Activated naive CD4-positive, alpha-beta T cell treated with anti-CD3 and anti-CD28 coated beads for 36 hours (primary cell): ENCODE measurements around the gene PYCR2. TPM values are rescaled to one million over a fixed set of nuclear protein-coding genes. Genes with fewer than 3 reads are reported as not detected.
A peak's percentile ranks its signal among the peaks of the same experiment; 100 is the strongest.

Experiments
- CTCF ChIA-PET: fragments of 350-600 bp; sonication (Branson Sonifier 250); formaldehyde crosslinking; loops from one replicate; lab custom pipeline; 2021; ENCODE audit warnings: antibody characterized with exemption; lab: Charles Lee
- DNase-seq: peaks from one replicate; pipeline ENCODE4 v3.0.0-alpha.2; 2020
- H3K27ac Mint-ChIP-seq: one replicate; pipeline ENCODE4 v1.8.0; 2021; ENCODE audit warnings: mild to moderate bottlenecking, mixed read lengths
- H3K27me3 Mint-ChIP-seq: one replicate; pipeline ENCODE4 v1.8.0; 2021; ENCODE audit warnings: low read depth, mixed read lengths
- H3K36me3 Mint-ChIP-seq: one replicate; pipeline ENCODE4 v1.8.0; 2021; ENCODE audit warnings: low read depth, mixed read lengths
- H3K4me1 Mint-ChIP-seq: one replicate; pipeline ENCODE4 v1.8.0; 2021; ENCODE audit warnings: low read depth, mixed read lengths
- H3K4me3 Mint-ChIP-seq: one replicate; pipeline ENCODE4 v1.8.0; 2021; ENCODE audit warnings: mild to moderate bottlenecking, moderate library complexity, mixed read lengths
- H3K9me3 Mint-ChIP-seq: one replicate; pipeline ENCODE4 v1.8.0; 2021; ENCODE audit warnings: mixed read lengths
- intact Hi-C: fragments of 100-400 bp; cut with micrococcal nuclease; formaldehyde crosslinking; loops from one replicate; pipeline ENCODE4 v1.15.1; 2023
- total RNA-seq, 2 experiments: library from RNA; stranded (reverse); gene quantifications; one replicate each; pipeline ENCODE4 v1.2.3, GENCODE V29; 2021

The PYCR2 gene
- total RNA-seq, 2 experiments from 2014 or later, result 143 to 149 TPM

GRCh38 chr1:225880222-225880588 is 43.8 kb downstream of the PYCR2 start:
- CTCF ChIA-PET, result interaction anchor here (1.3 to 3.6 kb wide), 5 partner anchors 17 to 405 kb away, joined by 3 to 13 read pairs (median 5); no protein-coding TSS in a partner anchor
- Mint-ChIP-seq H3K27ac (peak overlapping the region; percentile 59), H3K9me3 (no peaks in the 10 kb centered on the region), H3K36me3 (peaks cover 2% of the 10 kb centered on the region), H3K27me3 (no peaks in the 10 kb centered on the region), H3K4me1 (peaks cover 66% of the 10 kb centered on the region), H3K4me3 (peak overlapping the region; percentile 37)
- DNase-seq, result no peak
- intact Hi-C loops, result loop anchor here (2.0 to 5.0 kb wide), 3 partner anchors 31 to 183 kb away; partner anchors contain the start of genes H3-3A and SDE2

DNA sequence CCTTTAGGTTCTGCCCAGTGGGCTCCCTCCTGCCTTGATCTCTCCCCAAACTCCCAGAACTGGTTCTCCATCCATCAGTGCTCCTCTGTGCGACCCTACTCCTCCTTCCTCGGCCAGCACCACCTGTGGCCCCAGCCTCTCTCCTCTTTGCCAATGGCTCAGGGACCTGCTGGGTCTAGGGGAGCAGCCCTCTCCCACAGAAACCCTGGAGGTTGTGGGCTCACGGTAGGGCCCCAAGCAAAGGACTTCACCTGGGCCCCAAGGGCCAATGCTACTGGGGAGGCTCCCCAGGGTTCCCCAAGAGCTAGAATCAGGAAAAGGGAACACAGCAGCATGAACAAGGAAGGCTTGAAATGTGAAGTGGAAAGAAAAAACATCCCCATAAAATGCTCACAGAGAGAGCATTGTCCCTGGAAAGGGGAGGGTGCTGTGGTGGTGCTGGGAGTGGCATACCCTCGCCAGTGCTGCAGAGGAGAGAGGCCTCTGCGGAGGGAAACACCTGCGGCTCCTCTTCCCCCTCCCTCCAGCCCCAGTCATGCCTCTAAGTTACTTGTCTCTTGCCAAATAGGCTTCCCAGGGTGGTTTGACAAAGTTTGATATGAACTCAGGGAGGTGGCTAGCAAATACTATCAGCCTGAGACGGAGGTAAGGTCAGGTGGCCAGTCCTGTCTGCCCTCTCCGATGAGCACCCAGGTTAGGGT is 44.4 kb downstream of the PYCR2 start:
- peak; percentile 59 for DNase-seq
- H3K4me3 Mint-ChIP-seq, result peak overlapping the region; percentile 37
- H3K27ac Mint-ChIP-seq, result peak overlapping the region; percentile 59
- CTCF ChIA-PET, result interaction anchor here (1.3 to 3.6 kb wide), 4 partner anchors 18 to 67 kb away, joined by 3 to 13 read pairs (median 4); no protein-coding TSS in a partner anchor
- H3K4me1 Mint-ChIP-seq, result peaks cover 68% of the 10 kb centered on the region
- H3K36me3 Mint-ChIP-seq, result peaks cover 2% of the 10 kb centered on the region
- no peaks in the 10 kb centered on the region for H3K27me3 Mint-ChIP-seq
- intact Hi-C loops, result loop anchor here (2.0 to 5.0 kb wide), 3 partner anchors 31 to 183 kb away; partner anchors contain the start of genes H3-3A and SDE2
- H3K9me3 Mint-ChIP-seq, result no peaks in the 10 kb centered on the region

DNA sequence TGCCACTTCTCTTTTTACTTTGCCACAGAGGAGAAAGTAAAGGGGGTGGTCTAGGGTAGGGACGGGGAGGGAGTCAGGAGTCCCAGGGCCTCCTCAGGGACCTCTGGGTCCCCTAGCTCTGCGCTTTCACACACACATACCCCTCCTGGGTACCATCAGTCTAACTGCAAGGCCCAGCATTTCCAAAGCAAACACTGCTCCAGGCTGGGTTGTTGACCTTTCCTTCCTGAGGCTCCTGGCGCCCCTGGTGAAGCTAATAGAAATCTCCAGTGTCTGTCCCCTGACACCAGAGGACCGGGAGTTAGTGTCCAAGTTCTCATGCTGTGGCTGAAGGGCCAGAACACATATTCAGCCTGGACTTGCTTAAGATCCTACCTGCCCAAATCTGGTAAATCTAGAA is 45.8 kb downstream of the PYCR2 start:
- Mint-ChIP-seq H3K4me1 (peaks cover 65% of the 10 kb centered on the region), H3K36me3 (peaks cover 2% of the 10 kb centered on the region), H3K4me3 (no peak overlapping the region), H3K9me3 (no peaks in the 10 kb centered on the region), H3K27me3 (no peaks in the 10 kb centered on the region), H3K27ac (peak overlapping the region; percentile 51)
- CTCF ChIA-PET, result interaction anchor here (0.9 to 1.6 kb wide), 5 partner anchors 11 to 411 kb away, joined by 3 to 7 read pairs (median 3); no protein-coding TSS in a partner anchor
- DNase-seq, result no peak
- intact Hi-C loops, result no loop called here

DNA sequence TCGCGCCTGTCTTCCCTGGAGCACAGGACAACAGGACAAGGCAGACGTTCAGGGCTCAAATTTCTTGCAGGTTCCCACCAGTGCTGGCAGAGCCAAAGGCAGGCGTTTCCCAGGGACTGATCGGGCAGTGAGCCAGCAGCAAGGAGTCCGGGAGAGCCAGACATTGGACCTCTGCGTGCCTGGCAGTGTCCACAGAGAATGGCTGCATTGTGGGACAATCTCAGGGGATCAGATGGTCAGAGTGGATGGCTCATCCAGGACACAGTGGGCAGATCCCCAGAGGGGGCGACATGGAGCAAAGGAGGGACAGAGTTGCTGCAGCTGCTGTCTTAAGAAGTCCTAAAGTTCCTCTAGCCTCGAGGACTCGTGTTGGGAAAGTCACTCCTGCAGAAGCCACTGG is 46.5 kb downstream of the PYCR2 start:
- H3K4me1 Mint-ChIP-seq, result peaks cover 62% of the 10 kb centered on the region
- no peak overlapping the region for H3K27ac Mint-ChIP-seq
- intact Hi-C loops, result no loop called here
- CTCF ChIA-PET, result interaction anchor here (1.0 to 1.6 kb wide), 7 partner anchors 12 to 61 kb away, joined by 3 to 7 read pairs (median 4); partner anchors contain the start of gene LEFTY1
- H3K36me3 Mint-ChIP-seq, result peaks cover 1% of the 10 kb centered on the region
- DNase-seq, result peak; percentile 51
- no peaks in the 10 kb centered on the region for H3K27me3 Mint-ChIP-seq
- H3K4me3 Mint-ChIP-seq, result no peak overlapping the region
- H3K9me3 Mint-ChIP-seq, result no peaks in the 10 kb centered on the region

DNA sequence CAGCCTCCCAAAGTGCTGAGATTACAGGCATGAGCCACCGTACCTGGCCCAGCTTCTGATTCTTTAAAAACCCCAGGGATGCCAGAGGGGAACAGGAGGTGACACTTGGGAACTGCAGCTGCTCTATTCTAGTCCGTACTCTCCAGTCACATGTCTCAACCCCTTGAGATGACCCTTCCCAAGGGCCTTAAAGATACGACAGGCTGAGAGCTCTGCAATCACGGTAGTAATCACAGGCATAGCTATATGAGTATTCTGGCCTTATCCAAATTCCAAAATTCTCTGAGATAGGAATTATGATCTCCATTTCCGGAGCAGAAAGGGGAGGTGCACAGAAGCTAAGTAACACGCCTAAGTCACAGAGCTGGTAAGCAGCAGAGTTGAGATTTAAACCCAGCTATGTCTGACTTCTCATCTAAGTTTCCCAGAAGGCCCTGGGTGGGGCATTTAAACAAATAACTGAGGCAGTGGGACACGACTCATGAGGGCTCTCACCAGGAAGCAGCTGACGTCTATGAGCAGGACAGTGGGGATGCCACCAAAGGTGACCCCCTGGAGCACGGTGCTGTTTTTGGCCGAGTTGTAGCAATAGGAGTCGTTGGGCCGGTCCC is 47.0 kb downstream of the PYCR2 start:
- Mint-ChIP-seq H3K27me3 (no peaks in the 10 kb centered on the region), H3K4me3 (no peak overlapping the region), H3K9me3 (no peaks in the 10 kb centered on the region), H3K36me3 (peaks cover 1% of the 10 kb centered on the region), H3K4me1 (peaks cover 62% of the 10 kb centered on the region), H3K27ac (no peak overlapping the region)
- DNase-seq, result no peak
- intact Hi-C loops, result no loop called here
- CTCF ChIA-PET, result interaction anchor here (0.6 to 1.6 kb wide), 6 partner anchors 10 to 143 kb away, joined by 3 to 4 read pairs (median 4); partner anchors contain the start of gene LEFTY1

DNA sequence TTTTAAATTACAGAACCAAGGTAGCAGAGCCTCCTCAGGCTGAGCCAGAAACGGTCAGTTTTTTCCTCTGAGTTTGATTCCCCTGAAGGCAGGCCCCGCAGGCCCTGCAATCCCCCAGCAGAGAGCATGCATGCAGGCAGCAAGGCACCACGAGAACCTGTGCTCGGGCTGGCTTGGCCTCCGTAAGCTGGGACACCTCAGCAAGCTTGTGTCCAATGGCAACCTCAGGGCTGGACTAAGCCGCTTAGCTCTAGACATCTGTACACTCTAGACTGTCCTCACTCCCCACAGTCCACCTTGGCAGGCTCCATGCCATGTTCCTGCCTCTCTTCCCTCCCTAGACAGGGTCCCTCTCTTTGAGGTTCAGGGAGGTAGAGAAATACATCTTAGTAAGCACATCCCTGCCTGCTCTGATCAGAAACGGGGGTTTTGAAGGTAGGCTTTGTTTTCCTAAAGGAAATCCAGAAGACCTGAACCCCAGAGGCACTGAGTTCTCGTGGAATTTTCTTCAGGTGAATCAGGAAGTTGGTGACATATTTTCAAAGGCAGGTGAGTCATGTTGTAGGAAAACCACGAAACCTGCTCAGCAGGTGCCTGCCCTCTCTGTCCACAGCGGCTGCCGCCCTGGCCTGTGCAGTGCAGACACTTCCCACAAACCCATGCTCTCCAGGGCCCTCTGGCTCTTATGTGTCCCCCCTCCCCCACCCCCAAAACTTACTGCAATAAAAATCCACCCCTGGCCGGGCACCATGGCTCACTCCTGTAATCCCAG is 48.8 kb downstream of the PYCR2 start:
- no peaks in the 10 kb centered on the region for H3K9me3 Mint-ChIP-seq
- peaks cover 56% of the 10 kb centered on the region for H3K4me1 Mint-ChIP-seq
- intact Hi-C loops, result no loop called here
- H3K36me3 Mint-ChIP-seq, result peaks cover 6% of the 10 kb centered on the region
- CTCF ChIA-PET, result interaction anchor here (1.3 kb wide), 1 partner anchor 9 kb away, joined by 3 read pairs; no protein-coding TSS in a partner anchor
- H3K27me3 Mint-ChIP-seq, result no peaks in the 10 kb centered on the region
- no peak for DNase-seq
- peak overlapping the region; percentile 16 for H3K27ac Mint-ChIP-seq
- H3K4me3 Mint-ChIP-seq, result no peak overlapping the region

- Mint-ChIP-seq H3K4me3 (no peak overlapping the region), H3K4me1 (peaks cover 48% of the 10 kb centered on the region), H3K9me3 (no peaks in the 10 kb centered on the region), H3K27ac (no peak overlapping the region), H3K36me3 (peaks cover 6% of the 10 kb centered on the region), H3K27me3 (no peaks in the 10 kb centered on the region)
- DNase-seq, result no peak
- CTCF ChIA-PET, result interaction anchor here (0.9 kb wide), 1 partner anchor 28 kb away, joined by 3 read pairs; no protein-coding TSS in a partner anchor
- intact Hi-C loops, result no loop called here
Observed at GRCh38 chr1:225874431-225874830, 49.6 kb downstream of the PYCR2 start.

DNA sequence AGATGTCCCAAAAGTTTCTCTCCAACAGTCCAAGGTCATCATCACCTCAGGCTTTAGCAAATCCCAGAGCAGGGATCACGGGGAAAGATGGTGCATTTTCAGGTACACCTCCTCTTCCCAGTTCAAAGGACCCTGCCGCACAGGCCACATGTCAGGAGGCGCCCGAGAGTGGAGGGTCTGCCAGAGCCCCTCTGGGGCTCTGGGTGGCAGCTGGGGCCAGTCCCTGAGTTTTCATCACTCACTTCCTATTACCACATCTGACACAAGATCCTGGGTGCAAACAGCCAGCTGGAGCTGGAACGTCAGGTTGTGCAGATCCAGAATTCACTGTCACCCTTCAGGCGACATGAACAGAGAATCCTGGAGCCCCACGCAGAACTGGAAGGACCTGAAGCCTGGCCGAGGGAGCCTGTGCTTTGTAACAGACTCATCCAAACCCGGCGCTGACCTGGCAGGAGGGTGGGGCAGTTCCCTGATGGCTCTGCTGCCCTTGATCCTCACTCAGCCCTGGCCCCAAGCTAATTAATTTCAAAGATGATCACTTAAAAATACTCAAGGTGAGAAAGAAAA is 50.7 kb downstream of the PYCR2 start:
- intact Hi-C loops, result no loop called here
- peaks cover 6% of the 10 kb centered on the region for H3K36me3 Mint-ChIP-seq
- H3K4me1 Mint-ChIP-seq, result peaks cover 40% of the 10 kb centered on the region
- no peak for DNase-seq
- no peaks in the 10 kb centered on the region for H3K9me3 Mint-ChIP-seq
- H3K27ac Mint-ChIP-seq, result no peak overlapping the region
- no peak overlapping the region for H3K4me3 Mint-ChIP-seq
- CTCF ChIA-PET, result interaction anchor here (0.7 to 0.9 kb wide), 2 partner anchors 27 to 96 kb away, joined by 3 read pairs; partner anchors contain the start of gene SRP9
- H3K27me3 Mint-ChIP-seq, result no peaks in the 10 kb centered on the region

GRCh38 chr1:225872075-225872430 is 52.0 kb downstream of the PYCR2 start:
- intact Hi-C loops, result no loop called here
- CTCF ChIA-PET, result no interaction called here

GRCh38 chr1:225871359-225872074 is 52.5 kb downstream of the PYCR2 start:
- no peak for DNase-seq
- Mint-ChIP-seq H3K4me3 (no peak overlapping the region), H3K9me3 (no peaks in the 10 kb centered on the region), H3K4me1 (peaks cover 39% of the 10 kb centered on the region), H3K36me3 (peaks cover 7% of the 10 kb centered on the region), H3K27ac (no peak overlapping the region), H3K27me3 (no peaks in the 10 kb centered on the region)
- intact Hi-C loops, result no loop called here
- CTCF ChIA-PET, result interaction anchor here (1.2 to 1.5 kb wide), 2 partner anchors 14 to 94 kb away, joined by 3 read pairs; partner anchors contain the start of gene SRP9

More at GRCh38 chr1:225872075-225872430, 52.0 kb downstream of the PYCR2 start:
- Mint-ChIP-seq H3K9me3 (no peaks in the 10 kb centered on the region), H3K4me1 (peaks cover 37% of the 10 kb centered on the region), H3K27me3 (no peaks in the 10 kb centered on the region), H3K36me3 (peaks cover 6% of the 10 kb centered on the region), H3K4me3 (no peak overlapping the region), H3K27ac (no peak overlapping the region)
- DNase-seq, result no peak

DNA sequence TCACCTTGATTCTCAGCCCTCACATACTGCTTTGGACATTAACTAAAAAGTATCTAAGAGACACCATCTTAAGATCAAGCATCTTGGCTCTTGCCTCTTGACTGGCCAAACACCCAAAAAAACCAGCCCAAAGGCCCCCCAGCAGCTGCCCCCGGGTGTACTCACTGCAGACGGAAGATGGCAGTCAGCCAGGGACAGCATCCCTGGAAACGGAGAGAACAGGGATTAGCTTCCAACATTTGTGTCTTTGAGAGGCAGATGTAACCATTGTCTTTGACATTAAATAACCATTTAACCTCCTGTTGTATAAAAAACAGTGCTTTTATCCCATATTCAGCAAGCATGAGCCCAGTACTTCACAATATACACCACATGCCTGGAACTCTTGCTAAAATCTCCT is 53.1 kb downstream of the PYCR2 start:
- no peak overlapping the region for H3K27ac Mint-ChIP-seq
- no peaks in the 10 kb centered on the region for H3K9me3 Mint-ChIP-seq
- DNase-seq, result no peak
- intact Hi-C loops, result no loop called here
- CTCF ChIA-PET, result interaction anchor here (1.2 to 1.5 kb wide), 3 partner anchors 12 to 94 kb away, joined by 3 to 4 read pairs (median 3); partner anchors contain the start of genes SRP9 and TMEM63A
- no peak overlapping the region for H3K4me3 Mint-ChIP-seq
- H3K4me1 Mint-ChIP-seq, result peaks cover 39% of the 10 kb centered on the region
- peaks cover 7% of the 10 kb centered on the region for H3K36me3 Mint-ChIP-seq
- no peaks in the 10 kb centered on the region for H3K27me3 Mint-ChIP-seq
